HG02642 (cell line): Measurements from ENCODE around the gene NUTM2A.
"Not testable (repeated sequence)": the region's sequence is repeated elsewhere in the genome, so short reads cannot be mapped to it uniquely, and the experiment has no call there.

ENCODE experiments used
- ATAC-seq: cut with Tn5 transposase; IDR thresholded peaks from one replicate; pipeline ENCODE4 v1.9.1; 2021; ENCODE audit warnings: mild to moderate bottlenecking; ENCODE audit not compliant: unreplicated experiment, poor library complexity

Gene NUTM2A

DNA sequence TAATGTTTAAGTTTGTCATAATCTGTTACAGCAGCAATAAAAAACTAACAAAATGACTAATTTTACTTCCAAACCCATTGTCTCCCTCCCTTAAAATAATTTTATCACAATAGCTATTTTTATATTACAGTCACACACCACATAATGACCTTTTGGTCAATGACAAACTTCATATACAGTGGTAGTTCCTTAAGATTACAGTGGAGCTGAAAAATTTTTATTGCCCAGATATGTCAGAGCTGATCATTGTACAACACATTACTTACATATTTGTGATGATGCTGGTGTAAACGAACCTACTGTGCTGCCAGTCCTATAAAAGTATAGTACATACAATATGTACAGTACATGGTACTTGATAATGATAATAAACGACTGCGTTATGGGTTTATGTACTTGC lies 22.1 kb downstream of the NUTM2A start:
- ATAC-seq = not testable (repeated sequence)

DNA sequence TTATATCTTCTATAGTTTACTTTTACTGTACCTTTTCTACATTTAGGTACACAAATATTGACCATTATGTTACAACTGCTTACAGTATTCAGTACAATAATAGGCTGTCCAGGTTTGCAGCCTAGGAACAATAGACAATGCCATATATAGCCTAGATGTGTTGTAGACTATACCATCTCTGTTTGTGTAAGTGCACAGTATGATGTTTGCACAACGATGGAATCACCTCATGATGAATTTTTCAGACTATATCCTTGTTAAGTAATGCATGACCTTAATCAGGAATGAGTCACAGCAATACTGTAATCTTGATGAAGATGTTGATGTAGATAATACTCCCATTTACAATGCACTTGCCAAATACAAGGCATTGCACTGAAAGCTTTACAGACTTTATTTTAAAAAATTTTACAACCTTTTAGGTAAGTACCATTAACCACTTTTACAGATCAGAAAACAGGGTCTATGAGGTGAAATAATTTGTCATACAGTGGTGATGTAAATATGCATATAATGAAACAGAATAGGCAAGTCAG lies 23.6 kb downstream of the NUTM2A start:
- ATAC-seq = not testable (repeated sequence)

DNA sequence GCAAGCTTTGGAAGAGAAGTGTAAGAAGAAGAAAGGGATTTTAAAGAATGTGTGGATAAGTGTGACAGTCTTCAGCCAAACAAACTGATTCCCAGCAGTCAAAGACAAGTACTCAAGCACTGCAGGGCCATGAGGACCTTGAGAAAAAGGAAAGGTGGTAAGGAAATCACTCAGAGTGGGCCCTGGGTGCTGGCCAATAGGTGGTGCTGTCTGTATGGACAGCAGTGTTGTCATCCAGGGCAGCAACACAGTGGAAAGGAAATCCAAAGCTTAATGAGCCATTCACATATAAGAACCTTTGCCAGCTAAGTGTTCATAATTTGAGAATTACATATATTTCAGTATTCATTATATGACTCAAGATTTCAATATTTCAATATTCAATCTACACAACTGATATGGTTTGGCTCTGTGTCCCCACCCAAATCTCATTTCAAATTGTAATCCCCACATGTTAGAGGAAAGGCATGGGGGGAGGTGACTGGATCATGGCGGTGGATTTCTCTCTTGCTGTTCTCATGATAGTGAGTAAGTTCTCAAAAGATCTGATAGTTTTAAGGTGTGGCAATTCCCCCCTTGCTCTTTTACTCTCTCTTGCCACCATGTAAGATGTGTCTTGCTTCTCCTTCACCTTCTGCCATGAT lies 55.6 kb downstream of the NUTM2A start:
- ATAC-seq = not testable (repeated sequence)
